ENCODE results near the gene FRMD4A.

GRCh38 chr10:14294347-14295059 lies 36.2 kb downstream of the FRMD4A start:
- TF ChIP-seq TAF1 (IDR thresholded peaks at IDR 0.05; ENCODE audit: low read depth, low read length) (no peak), POLR2A (IDR thresholded peaks at IDR 0.05; ENCODE audit: low read depth, low read length) (no peak), SPI1 (IDR thresholded peaks at IDR 0.05; ENCODE audit: low read depth, low read length) (no peak)
